ENCODE data around the gene TMEM184A. TPM values are rescaled to one million over a fixed set of nuclear protein-coding genes. Genes with fewer than 3 reads are reported as not detected.

The TMEM184A gene
- total RNA-seq, 1 donor from 2014 or later, result 0.36 TPM

DNA sequence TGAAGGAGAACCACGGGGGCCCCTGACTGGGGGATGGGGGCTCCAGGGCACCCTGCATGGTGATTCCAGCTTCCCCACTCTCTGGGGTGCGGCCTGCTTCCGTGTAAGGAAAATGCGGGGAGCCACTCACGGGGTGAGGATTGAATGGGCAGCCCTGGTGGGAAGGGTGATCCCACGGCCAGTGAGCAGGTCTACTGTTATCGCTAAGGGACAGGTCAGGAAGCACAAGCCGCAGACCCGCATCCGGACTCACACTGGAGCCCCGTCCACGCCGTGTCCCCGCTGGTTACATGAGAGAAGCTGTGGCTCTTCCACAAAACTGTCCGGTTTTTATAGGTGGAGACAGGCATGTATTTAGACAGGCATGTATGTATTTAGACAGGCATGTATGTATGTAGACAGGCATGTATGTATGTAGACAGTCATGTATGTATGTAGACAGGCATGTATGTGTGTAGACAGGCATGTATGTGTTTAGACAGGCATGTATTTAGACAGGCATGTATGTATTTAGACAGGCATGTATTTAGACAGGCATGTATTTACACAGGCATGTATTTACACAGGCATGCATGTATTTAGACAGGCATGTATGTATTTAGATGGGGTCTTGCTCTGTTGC, 8.1 kb upstream of the TMEM184A start:
- Histone ChIP-seq H3K9me3 (replicated peaks) (no peaks in the 10 kb centered on the region), H3K4me3 (no peak overlapping the region), H3K36me3 (peaks cover 19% of the 10 kb centered on the region), H3K27me3 (ENCODE audit: low read depth) (peaks cover 11% of the 10 kb centered on the region), H3K27ac (replicated peaks) (no peak overlapping the region), H3K4me1 (peaks cover 11% of the 10 kb centered on the region)
- TF ChIP-seq, protein P1, sequence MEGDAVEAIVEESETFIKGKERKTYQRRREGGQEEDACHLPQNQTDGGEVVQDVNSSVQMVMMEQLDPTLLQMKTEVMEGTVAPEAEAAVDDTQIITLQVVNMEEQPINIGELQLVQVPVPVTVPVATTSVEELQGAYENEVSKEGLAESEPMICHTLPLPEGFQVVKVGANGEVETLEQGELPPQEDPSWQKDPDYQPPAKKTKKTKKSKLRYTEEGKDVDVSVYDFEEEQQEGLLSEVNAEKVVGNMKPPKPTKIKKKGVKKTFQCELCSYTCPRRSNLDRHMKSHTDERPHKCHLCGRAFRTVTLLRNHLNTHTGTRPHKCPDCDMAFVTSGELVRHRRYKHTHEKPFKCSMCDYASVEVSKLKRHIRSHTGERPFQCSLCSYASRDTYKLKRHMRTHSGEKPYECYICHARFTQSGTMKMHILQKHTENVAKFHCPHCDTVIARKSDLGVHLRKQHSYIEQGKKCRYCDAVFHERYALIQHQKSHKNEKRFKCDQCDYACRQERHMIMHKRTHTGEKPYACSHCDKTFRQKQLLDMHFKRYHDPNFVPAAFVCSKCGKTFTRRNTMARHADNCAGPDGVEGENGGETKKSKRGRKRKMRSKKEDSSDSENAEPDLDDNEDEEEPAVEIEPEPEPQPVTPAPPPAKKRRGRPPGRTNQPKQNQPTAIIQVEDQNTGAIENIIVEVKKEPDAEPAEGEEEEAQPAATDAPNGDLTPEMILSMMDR (IDR thresholded peaks at IDR 0.05; ENCODE audit: borderline replicate concordance), result no peak
- intact Hi-C loops (cut with micrococcal nuclease), result no loop called here
- DNase-seq, result no peak

DNA sequence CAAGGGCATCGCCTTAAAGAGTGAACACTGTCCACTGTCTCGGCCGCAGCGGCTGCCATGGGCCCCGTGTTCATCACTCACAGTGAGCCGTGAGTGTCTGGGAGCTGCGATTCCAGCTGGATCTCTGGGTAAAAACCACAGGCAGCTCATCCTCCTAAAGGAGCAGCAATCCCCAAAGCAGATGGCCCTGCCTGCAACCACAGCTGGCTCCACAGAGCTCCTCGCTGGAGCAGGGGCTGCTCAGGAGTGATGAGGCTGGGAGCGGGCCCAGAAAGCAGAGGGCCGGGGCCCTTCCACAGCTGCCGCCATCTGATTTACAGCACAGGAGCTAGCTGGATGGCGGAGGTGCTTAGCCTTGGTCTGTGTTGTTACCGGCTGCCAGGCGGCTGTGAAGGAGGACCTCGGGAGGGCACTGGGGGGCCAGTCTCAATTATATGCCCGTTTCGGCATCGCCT, 6.6 kb upstream of the TMEM184A start:
- H3K27me3 ChIP-seq (ENCODE audit: low read depth), result peaks cover 11% of the 10 kb centered on the region
- peaks cover 13% of the 10 kb centered on the region for H3K36me3 ChIP-seq
- H3K4me3 ChIP-seq, result no peak overlapping the region
- DNase-seq, result no peak
- peaks cover 12% of the 10 kb centered on the region for H3K4me1 ChIP-seq
- no peak overlapping the region for H3K27ac ChIP-seq (replicated peaks)
- intact Hi-C loops (cut with micrococcal nuclease), result no loop called here
- TF ChIP-seq, protein P1 (IDR thresholded peaks at IDR 0.05; ENCODE audit: borderline replicate concordance), result no peak
- no peaks in the 10 kb centered on the region for H3K9me3 ChIP-seq (replicated peaks)

DNA sequence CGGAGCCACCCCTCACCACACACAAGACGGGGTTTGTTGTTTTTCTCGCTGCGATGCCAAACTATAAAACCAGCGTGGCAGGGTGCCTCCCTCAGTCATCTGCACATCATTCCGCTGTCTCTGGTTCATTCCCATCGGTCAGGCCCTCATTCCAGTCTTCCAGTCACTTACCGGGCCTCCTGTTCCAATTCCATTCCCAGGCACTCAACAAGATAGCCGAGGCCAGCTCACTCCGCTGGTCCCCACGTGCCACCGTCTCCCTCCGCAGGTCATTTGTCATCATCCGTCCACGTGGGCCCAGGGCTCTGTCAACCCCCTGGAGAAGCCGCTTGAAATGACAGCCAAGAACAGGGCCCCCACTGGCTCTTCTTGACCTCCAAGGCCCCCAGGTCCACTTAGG, 6.1 kb upstream of the TMEM184A start:
- no peak overlapping the region for H3K27ac ChIP-seq (replicated peaks)
- TF ChIP-seq, protein P1 (IDR thresholded peaks at IDR 0.05; ENCODE audit: borderline replicate concordance), result no peak
- no peak overlapping the region for H3K4me3 ChIP-seq
- H3K4me1 ChIP-seq, result peaks cover 12% of the 10 kb centered on the region
- H3K9me3 ChIP-seq (replicated peaks), result no peaks in the 10 kb centered on the region
- peaks cover 11% of the 10 kb centered on the region for H3K27me3 ChIP-seq (ENCODE audit: low read depth)
- intact Hi-C loops (cut with micrococcal nuclease), result no loop called here
- H3K36me3 ChIP-seq, result peaks cover 8% of the 10 kb centered on the region
- no peak for DNase-seq

DNA sequence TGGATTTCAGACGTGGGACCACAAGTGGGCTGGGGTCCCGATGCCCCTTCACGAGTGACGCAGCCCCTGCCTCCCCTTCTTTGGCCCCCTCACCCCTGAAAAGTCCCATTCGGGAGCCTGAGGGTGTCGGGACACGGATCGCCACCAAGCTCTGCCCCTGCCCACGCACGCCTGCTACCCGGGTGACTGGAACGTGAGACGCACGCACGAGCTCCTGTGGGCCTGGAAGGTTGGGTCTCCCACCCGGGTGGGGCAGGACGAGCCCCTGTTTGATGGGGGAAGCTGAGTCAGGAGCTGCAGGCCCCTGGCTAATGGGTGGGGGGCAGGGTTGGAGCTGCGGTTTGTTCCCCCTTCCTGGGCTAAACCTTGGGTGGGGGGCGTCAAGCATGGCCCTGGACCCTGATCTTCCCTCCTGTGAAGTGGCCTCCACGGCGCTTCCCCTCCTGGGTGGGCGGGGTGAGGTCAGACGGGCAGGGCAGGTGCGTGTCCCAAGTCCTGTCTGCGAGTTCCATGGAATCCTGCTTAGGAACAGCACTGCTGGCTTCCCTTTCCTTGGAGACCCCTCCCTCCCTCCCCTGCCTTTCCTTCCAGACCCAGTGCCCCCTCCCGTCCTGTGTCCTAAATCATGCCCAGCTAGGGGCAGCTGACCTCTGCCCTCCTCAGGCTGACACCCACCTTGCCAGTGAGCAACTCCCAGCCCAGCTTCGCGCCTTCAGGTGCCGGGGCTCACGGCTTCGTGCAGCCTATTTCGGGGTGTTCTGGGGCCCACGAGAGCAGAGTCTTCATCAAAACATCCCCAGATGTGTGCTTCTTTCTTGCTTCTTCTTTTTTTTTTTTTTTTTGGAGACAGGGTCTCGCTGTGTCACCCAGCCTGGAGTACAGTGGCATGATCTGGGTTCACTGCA, 5.3 kb upstream of the TMEM184A start:
- peaks cover 3% of the 10 kb centered on the region for H3K36me3 ChIP-seq
- DNase-seq, result no peak
- no peaks in the 10 kb centered on the region for H3K9me3 ChIP-seq (replicated peaks)
- H3K4me1 ChIP-seq, result peaks cover 14% of the 10 kb centered on the region
- TF ChIP-seq, protein P1 (IDR thresholded peaks at IDR 0.05; ENCODE audit: borderline replicate concordance), result no peak
- H3K27me3 ChIP-seq (ENCODE audit: low read depth), result peaks cover 11% of the 10 kb centered on the region
- H3K27ac ChIP-seq (replicated peaks), result no peak overlapping the region
- intact Hi-C loops (cut with micrococcal nuclease), result no loop called here
- H3K4me3 ChIP-seq, result no peak overlapping the region

DNA sequence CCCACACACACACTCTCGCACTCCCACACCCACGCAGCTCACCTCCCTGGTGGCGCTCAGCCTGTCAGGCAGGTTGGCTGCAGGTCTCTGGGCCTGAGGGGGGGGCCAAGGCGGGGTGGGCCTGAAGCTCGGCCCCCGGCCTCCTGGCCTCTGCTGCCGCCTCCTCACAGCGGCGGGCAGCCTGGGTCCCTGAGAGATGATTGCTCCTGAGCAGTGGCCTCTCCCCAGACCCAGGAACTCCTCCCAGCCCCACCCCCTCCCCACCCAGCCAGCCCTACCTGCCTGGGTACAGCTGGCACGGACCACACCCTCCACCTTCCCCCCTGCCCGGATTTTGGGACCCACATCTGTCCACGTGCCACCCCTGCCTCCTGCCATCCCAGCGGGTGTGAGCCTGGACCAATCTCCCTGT, 4.6 kb upstream of the TMEM184A start:
- H3K4me1 ChIP-seq, result peaks cover 21% of the 10 kb centered on the region
- intact Hi-C loops (cut with micrococcal nuclease), result no loop called here
- no peak overlapping the region for H3K27ac ChIP-seq (replicated peaks)
- no peak overlapping the region for H3K4me3 ChIP-seq
- TF ChIP-seq, protein P1 (IDR thresholded peaks at IDR 0.05; ENCODE audit: borderline replicate concordance), result no peak
- peaks cover 3% of the 10 kb centered on the region for H3K36me3 ChIP-seq
- no peaks in the 10 kb centered on the region for H3K9me3 ChIP-seq (replicated peaks)
- no peak for DNase-seq
- peaks cover 11% of the 10 kb centered on the region for H3K27me3 ChIP-seq (ENCODE audit: low read depth)
